Heart left ventricle (tissue), 16 donors: Measurements from ENCODE around the gene FNDC10. TPM values are rescaled to one million over a fixed set of nuclear protein-coding genes. Genes with fewer than 3 reads are reported as not detected.

Experiments used
- ATAC-seq, 4 donors: fragments of 200-7000 bp; cut with Tn5 transposase; one replicate each; pipeline ENCODE4 v1.9.1; 2020 to 2022; ENCODE audit warnings: moderate library complexity in 4 of 4, mild to moderate bottlenecking in 3 of 4, moderate number of reproducible peaks in 1 of 4
- DNase-seq, 5 donors: peaks; one replicate each; pipeline ENCODE4 v3.0.0-alpha.2; 2020
- H3K27ac ChIP-seq, 12 donors: fragments of 200-600 bp; sonication (generic) in 4 of 12; one replicate each; pipeline versions ENCODE4 v1.5.0 to v1.8.0; 2016 to 2022; ENCODE audit warnings: mild to moderate bottlenecking in 2 of 12
- H3K27me3 ChIP-seq, 9 donors: fragments of 200-600 bp; sonication (generic) in 2 of 9; one replicate each; pipeline versions ENCODE4 v1.5.1 to v1.8.0; 2016 to 2022; ENCODE audit warnings: mild to moderate bottlenecking in 3 of 9
- H3K36me3 ChIP-seq, 9 donors: fragments of 200-600 bp; sonication (generic) in 2 of 9; one replicate each; pipeline versions ENCODE4 v1.5.0 to v1.8.0; 2018 to 2022; ENCODE audit warnings: mild to moderate bottlenecking in 2 of 9
- H3K4me1 ChIP-seq, 12 donors: fragments of 200-600 bp; sonication (generic) in 4 of 12; one replicate each; pipeline versions ENCODE4 v1.5.0 to v1.8.0; 2016 to 2022; ENCODE audit warnings: mild to moderate bottlenecking in 3 of 12
- H3K4me3 ChIP-seq, 12 donors: fragments of 200-600 bp; sonication (generic) in 4 of 12; one replicate each; pipeline versions ENCODE4 v1.5.0 to v1.8.0; 2017 to 2022; ENCODE audit warnings: mild to moderate bottlenecking in 9 of 12, moderate library complexity in 4 of 12
- H3K9me3 ChIP-seq, 12 donors: fragments of 200-600 bp; sonication (generic) in 4 of 12; one replicate each; pipeline versions ENCODE4 v1.5.0 to v1.8.0; 2016 to 2022; ENCODE audit warnings: mild to moderate bottlenecking in 1 of 12
- POLR2A ChIP-seq, 2 donors: fragments of 450-650 bp; IDR thresholded peaks; one replicate each; pipeline ENCODE4 v1.6.1; 2017; ENCODE audit warnings: antibody characterized with exemption in 2 of 2, mild to moderate bottlenecking in 2 of 2, moderate library complexity in 2 of 2
- WGBS, 4 donors: extraction: QIAGEN DNeasy Blood & Tissue Kit in 2 of 4; methylation state at CpG; one replicate each; pipeline versions ENCODE4 v1.1.5 to v1.1.7; 2013 to 2018; 5-methylcytosine and 5-hydroxymethylcytosine counted together
- intact Hi-C, 10 donors: fragments of 100-400 bp; cut with DNase I; formaldehyde crosslinking; loops; one replicate each; pipeline versions ENCODE4 v1.11.1 to v1.14.2; 2022
- polyA plus RNA-seq, 2 donors: library from polyadenylated mRNA; stranded (reverse); fragments of 200-250 nt; gene quantifications; one replicate each; pipeline ENCODE4 v1.2.3, GENCODE V29; 2013
- total RNA-seq, 9 donors: library from RNA; depleted of rRNA in 2 of 9; stranded (reverse); fragments of >200 nt in 2 of 9; fragmentation: NEBNext Ultra II Directional in 3 of 9; extraction: Animal tissue kit (Norgen Biotek cat#: 25700) in 3 of 9; gene quantifications; one replicate each; pipeline versions ENCODE4 v1.1.0 to v1.2.4, GENCODE V29; 2016 to 2023
- TF ChIP-seq, protein P1 (sequence below), 12 donors: fragments of 200-600 bp; sonication (generic) in 4 of 12; IDR thresholded peaks; one replicate each; pipeline versions ENCODE4 v1.5.0 to v1.8.0; 2018 to 2022; ENCODE audit warnings: antibody characterized with exemption in 12 of 12, mild to moderate bottlenecking in 5 of 12
- donor health status: ischemic (EF 13 %, LVEDD 7.1; RV severe dilation, severe dysfunction).
- donor health status: healthy with polysubstance abuse.
- donor health status: DM: no; HTN: yes; CAD: no.
- donor health status: DM: no; HTN: no; CAD: no.
- donor health status: ischemic (EF 25% LVEDD 6.9; RV normal size, moderate dysfunction).
- donor health status: ischemic (EF 25% LVEDD 5.7; RV mildly dilated, moderate dysfunction).
- donor health status: healthy.
- donor health status: DM: yes; HTN: yes; CAD: no.
- donor health status: ischemic (EF 35%, LVEDD 5.7; RV mildly dilated, moderate dysfunction).
- donor health status: nonischemic (EF 11% LVEDD 7.7; RV severe dilation, severe dysfunction).
- donor health status: DM: yes; HTN: yes; CAD: no.
- donor health status: PGD.
- donor health status: ischemic (EF 29% LVEDD 5.4; RV normal size, mild dysfunction).
- donor health status: nonischemic (EF 23%, LVEDD 6.1; RV moderate dilation, normal function).

The FNDC10 gene
- total and polyA plus RNA-seq, 11 donors, result 1.1 to 6.7 (median 3.6) TPM

DNA sequence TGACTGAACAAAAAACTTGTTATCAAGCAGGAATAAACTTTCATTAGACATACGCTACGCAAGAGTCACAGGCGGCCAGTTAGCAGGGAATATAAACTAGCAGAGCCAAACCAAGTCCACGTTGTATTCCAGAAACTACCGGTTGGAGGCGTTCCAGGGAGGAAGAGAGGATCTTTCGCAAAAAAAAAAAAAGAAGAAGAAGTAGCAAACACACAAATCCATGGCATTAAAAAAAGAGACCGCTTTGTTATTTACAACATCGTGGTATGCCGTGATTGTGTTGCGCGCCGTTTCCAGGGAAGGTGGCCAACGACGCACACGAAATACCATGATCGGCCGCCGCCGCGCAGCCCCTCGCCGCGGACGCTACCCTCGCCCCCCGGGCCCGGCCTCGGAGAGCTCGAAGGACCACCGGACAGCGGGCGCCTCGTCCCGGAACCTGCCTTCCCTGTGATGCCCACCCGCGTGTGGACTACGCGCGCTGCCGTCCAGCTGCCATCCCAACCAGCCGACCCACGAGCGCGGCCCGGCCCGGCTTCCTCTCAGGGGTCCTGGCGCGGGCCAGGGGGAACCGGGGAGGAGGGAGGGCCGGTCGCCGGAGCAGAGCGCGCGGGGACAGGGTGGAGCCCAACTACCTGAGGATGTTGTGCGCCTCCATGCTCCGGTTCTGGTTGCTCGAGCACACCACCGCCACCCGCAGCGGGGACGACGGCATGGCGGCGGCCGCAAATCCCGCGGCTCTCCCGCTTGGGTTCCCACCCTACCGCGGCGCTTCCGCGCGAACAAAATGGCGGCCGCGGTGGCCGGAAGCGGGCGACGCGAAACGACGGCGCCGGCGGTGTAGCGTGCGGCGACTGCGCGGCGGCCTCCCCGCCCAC lies 25.9 kb downstream of the FNDC10 start:
- 0% methylated on average over 33 to 96 of the region's 96 CpGs for WGBS, 4 donors
- ATAC-seq (peak; percentile 47 to 86 (median 78)), DNase-seq (peak; percentile 57 to 85 (median 71))
- H3K9me3 ChIP-seq, result no peaks in the 10 kb centered on the region
- H3K27ac ChIP-seq, result peak overlapping the region; percentile 90 to 100 (median 98)
- no peak for TF ChIP-seq POLR2A (IDR thresholded peaks at IDR 0.05)
- TF ChIP-seq, protein P1, sequence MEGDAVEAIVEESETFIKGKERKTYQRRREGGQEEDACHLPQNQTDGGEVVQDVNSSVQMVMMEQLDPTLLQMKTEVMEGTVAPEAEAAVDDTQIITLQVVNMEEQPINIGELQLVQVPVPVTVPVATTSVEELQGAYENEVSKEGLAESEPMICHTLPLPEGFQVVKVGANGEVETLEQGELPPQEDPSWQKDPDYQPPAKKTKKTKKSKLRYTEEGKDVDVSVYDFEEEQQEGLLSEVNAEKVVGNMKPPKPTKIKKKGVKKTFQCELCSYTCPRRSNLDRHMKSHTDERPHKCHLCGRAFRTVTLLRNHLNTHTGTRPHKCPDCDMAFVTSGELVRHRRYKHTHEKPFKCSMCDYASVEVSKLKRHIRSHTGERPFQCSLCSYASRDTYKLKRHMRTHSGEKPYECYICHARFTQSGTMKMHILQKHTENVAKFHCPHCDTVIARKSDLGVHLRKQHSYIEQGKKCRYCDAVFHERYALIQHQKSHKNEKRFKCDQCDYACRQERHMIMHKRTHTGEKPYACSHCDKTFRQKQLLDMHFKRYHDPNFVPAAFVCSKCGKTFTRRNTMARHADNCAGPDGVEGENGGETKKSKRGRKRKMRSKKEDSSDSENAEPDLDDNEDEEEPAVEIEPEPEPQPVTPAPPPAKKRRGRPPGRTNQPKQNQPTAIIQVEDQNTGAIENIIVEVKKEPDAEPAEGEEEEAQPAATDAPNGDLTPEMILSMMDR (IDR thresholded peaks at IDR 0.05), result peak in 4 of 12 donors; percentile 3 to 24 (median 12)
- intact Hi-C loops, result loop anchor here in 4 of 10 donors (1.0 to 10.0 kb wide), 3 partner anchors 41 to 81 kb away; partner anchors contain the start of genes MIB2 (in 4 of the 4) and CDK11B (in 1 of the 4)
- peaks cover 0 to 50% (median 25%) of the 10 kb centered on the region in 12 donors for H3K4me1 ChIP-seq
- peak overlapping the region; percentile 73 to 100 (median 99) for H3K4me3 ChIP-seq
- no peaks in the 10 kb centered on the region for H3K27me3 ChIP-seq
- H3K36me3 ChIP-seq, result peaks cover 0 to 31% (median 11%) of the 10 kb centered on the region in 9 donors

DNA sequence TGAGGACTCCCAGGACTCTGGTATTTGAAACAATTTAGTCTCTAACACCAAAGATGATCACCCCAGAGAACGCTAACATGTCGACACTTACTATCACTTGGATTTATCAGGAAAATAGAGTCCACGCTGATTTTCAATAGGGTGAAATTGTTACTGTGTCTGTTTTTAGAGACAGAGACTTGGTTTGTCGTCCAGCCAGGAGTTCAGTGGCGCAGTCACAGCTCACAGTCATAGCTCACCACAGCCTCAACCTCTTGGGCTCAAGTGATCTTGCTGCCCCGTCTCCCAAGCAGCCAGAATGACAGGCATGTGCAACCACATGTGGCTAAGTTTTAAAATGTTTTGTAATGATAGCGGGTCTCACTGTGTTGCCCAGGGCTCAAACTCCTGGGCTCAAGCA lies 30.6 kb downstream of the FNDC10 start:
- H3K9me3 ChIP-seq, result no peaks in the 10 kb centered on the region
- H3K27ac ChIP-seq, result no peak overlapping the region
- no peak for ATAC-seq
- no peaks in the 10 kb centered on the region for H3K27me3 ChIP-seq
- TF ChIP-seq, protein P1 (IDR thresholded peaks at IDR 0.05), result no peak
- TF ChIP-seq POLR2A (IDR thresholded peaks at IDR 0.05), result no peak
- H3K4me1 ChIP-seq, result peaks cover 0 to 71% (median 36%) of the 10 kb centered on the region in 12 donors
- WGBS, 4 donors, result 54 to 66% (median 63%) methylated on average over 7 of the region's 7 CpGs
- no peak overlapping the region for H3K4me3 ChIP-seq
- intact Hi-C loops, result no loop called here
- DNase-seq, result no peak
- peaks cover 0 to 50% (median 25%) of the 10 kb centered on the region in 9 donors for H3K36me3 ChIP-seq

DNA sequence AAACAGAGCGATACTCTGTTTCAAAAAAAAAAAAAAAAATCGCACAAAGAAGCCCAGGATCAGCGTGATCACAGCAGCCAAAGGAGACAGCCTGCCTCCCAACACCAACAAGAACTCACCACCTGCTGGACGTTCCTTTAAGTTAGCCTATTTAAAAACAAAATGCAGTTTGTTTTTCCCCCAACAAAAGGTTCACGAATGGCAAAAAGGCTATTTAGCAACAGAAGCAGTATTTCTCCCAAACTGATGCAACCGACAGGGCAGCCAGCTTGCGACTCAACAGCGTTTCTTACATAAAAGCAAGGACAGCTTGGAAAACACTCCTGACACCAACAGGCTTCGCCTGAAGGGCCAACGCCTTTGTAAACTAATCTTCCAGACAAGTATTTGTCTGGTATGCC lies 32.0 kb downstream of the FNDC10 start:
- H3K4me1 ChIP-seq, result peaks cover 0 to 78% (median 39%) of the 10 kb centered on the region in 12 donors
- peaks cover 0 to 64% (median 40%) of the 10 kb centered on the region in 9 donors for H3K36me3 ChIP-seq
- no peaks in the 10 kb centered on the region for H3K9me3 ChIP-seq
- TF ChIP-seq, protein P1 (IDR thresholded peaks at IDR 0.05), result no peak
- TF ChIP-seq POLR2A (IDR thresholded peaks at IDR 0.05), result no peak
- no peak overlapping the region for H3K4me3 ChIP-seq
- WGBS, 4 donors, result 65 to 75% (median 73%) methylated on average over 10 of the region's 10 CpGs
- no peak for ATAC-seq
- intact Hi-C loops, result no loop called here
- no peak for DNase-seq
- no peaks in the 10 kb centered on the region for H3K27me3 ChIP-seq
- H3K27ac ChIP-seq, result no peak overlapping the region

DNA sequence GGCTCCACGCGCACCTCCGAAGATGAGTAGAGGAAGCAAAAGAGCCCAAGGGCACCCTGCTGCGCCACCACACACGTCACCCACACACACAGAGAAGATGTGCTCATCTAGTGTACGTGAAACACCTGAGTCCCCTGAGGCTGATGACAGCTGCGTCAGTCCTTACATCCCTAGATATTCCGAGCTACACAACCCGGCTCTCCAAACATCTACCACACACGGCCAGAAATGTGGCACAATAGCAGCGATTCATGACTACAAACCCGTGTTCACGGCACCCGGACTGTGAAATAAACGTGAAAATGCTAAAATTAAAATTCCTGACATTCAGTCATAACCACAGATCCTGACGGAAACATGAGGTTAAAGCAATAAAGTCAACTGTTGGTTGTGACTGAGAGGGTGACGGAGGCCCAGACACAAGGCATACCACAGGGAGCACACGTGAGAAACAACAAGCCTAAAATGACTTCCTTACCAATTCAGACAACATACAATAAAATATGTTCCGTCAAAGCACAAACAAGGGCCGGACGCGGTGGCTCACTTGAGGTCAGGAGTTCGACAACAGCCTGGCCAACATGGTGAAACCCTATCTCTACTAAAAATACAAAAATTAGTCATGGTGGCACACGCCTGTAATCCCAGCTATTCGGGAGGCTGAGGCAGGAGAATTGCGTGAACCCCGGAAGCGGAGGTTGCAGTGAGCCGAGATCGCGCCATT lies 32.6 kb downstream of the FNDC10 start:
- H3K27ac ChIP-seq, result no peak overlapping the region
- no peaks in the 10 kb centered on the region for H3K9me3 ChIP-seq
- H3K36me3 ChIP-seq, result peaks cover 0 to 68% (median 45%) of the 10 kb centered on the region in 9 donors
- peaks cover 0 to 78% (median 36%) of the 10 kb centered on the region in 12 donors for H3K4me1 ChIP-seq
- DNase-seq, result no peak
- TF ChIP-seq, protein P1 (IDR thresholded peaks at IDR 0.05), result no peak
- no peak for TF ChIP-seq POLR2A (IDR thresholded peaks at IDR 0.05)
- 81 to 88% (median 86%) methylated on average over 31 of the region's 31 CpGs for WGBS, 4 donors
- intact Hi-C loops, result no loop called here
- no peak for ATAC-seq
- H3K27me3 ChIP-seq, result no peaks in the 10 kb centered on the region
- H3K4me3 ChIP-seq, result no peak overlapping the region
